Panc1 (cell line): ENCODE results near the gene TEX13D. TPM values are rescaled to one million over a fixed set of nuclear protein-coding genes. Genes with fewer than 3 reads are reported as not detected.

Source experiments
- ATAC-seq: fragments of 200-7000 bp; cut with Tn5 transposase; 2 replicates; pipeline ENCODE4 v1.9.1; 2020; ENCODE audit warnings: mild to moderate bottlenecking, moderate library complexity
- BruUV-seq: library from RNA; stranded (reverse); fragments of 400-500 nt; replicated peaks from 2 replicates; lab custom pipeline; 2021; lab: Mats Ljungman, UMichigan
- CTCF ChIA-PET: fragments of 300-600 bp; sonication (Branson Sonifier 250); formaldehyde crosslinking; loops from one replicate; lab custom pipeline; 2022; ENCODE audit warnings: antibody characterized with exemption; lab: Charles Lee
- POLR2A ChIA-PET: fragments of 300-600 bp; sonication (Branson Sonifier 250); formaldehyde crosslinking; loops from one replicate; lab custom pipeline; 2022; ENCODE audit warnings: antibody characterized with exemption; lab: Charles Lee
- DNase-seq: peaks from one replicate; pipeline ENCODE4 v3.0.0-alpha.2; 2010; ENCODE audit warnings: low read depth, low spot score
- H3K27ac ChIP-seq: 2 replicates; pipeline ENCODE4 v1.5.1; 2011; ENCODE audit warnings: mild to moderate bottlenecking, low read length, inconsistent platforms
- H3K27me3 ChIP-seq: fragments of 200-500 bp; sonication (Bioruptor generic); 2 replicates; pipeline ENCODE4 v1.6.0; 2014; ENCODE audit warnings: low read length, inconsistent platforms; ENCODE audit not compliant: control insufficient read depth, insufficient read depth
- H3K36me3 ChIP-seq: fragments of 200-500 bp; sonication (Bioruptor generic); 2 replicates; pipeline ENCODE4 v1.5.1; 2014; ENCODE audit warnings: inconsistent platforms, mild to moderate bottlenecking, low read length, moderate library complexity; ENCODE audit not compliant: control insufficient read depth, insufficient read depth
- H3K4me1 ChIP-seq: 2 replicates; pipeline ENCODE4 v1.5.1; 2011; ENCODE audit warnings: inconsistent platforms, mild to moderate bottlenecking, low read length, moderate library complexity; ENCODE audit not compliant: control insufficient read depth, insufficient read depth
- H3K4me3 ChIP-seq, 2 experiments: 2 replicates each; pipeline ENCODE4 v1.5.1; 2011 to 2012; ENCODE audit warnings: low read depth in 2 of 2, low read length in 2 of 2, mild to moderate bottlenecking in 2 of 2, inconsistent platforms in 1 of 2, moderate library complexity in 1 of 2
- H3K9me3 ChIP-seq: fragments of 200-500 bp; sonication (Bioruptor generic); 2 replicates; pipeline ENCODE4 v1.5.1; 2014; ENCODE audit warnings: low read depth, mild to moderate bottlenecking, inconsistent platforms, low read length, moderate library complexity; ENCODE audit not compliant: control insufficient read depth, insufficient read depth
- POLR2AphosphoS5 ChIP-seq: IDR thresholded peaks from 2 replicates; pipeline ENCODE4 v1.6.1; 2012; ENCODE audit warnings: mild to moderate bottlenecking, low read depth, low read length, moderate library complexity
- SIN3A ChIP-seq: IDR thresholded peaks from 2 replicates; pipeline ENCODE4 v1.6.1; 2012; ENCODE audit warnings: low read depth, mild to moderate bottlenecking, low read length, moderate library complexity, borderline replicate concordance; ENCODE audit not compliant: insufficient read depth
- TCF7L2 ChIP-seq: IDR thresholded peaks from 2 replicates; pipeline ENCODE4 v1.6.1; 2011; ENCODE audit warnings: mild to moderate bottlenecking, low read depth, low read length, inconsistent platforms
- in situ Hi-C: cut with HindIII; loops from 2 replicates; pipeline ENCODE4 v1.10.0; 2016; ENCODE audit warnings: low sequenced_read_pairs, low pct_unique_long_range_greater_than_20kb
- intact Hi-C: fragments of 100-400 bp; cut with micrococcal nuclease; formaldehyde crosslinking; loops from one replicate; pipeline ENCODE4 v1.10.0; 2022; ENCODE audit not compliant: unreplicated experiment
- total RNA-seq: library from RNA; stranded (reverse); gene quantifications from one replicate; pipeline ENCODE4 v1.2.1, GENCODE V29; 2021; ENCODE audit not compliant: unreplicated experiment
- TF ChIP-seq, protein P1 (sequence below), 2 experiments: IDR thresholded peaks; 2 replicates each; pipeline ENCODE4 v1.6.1; 2011 to 2012; ENCODE audit warnings: low read depth in 2 of 2, control low read depth in 1 of 2, low read length in 1 of 2, mild to moderate bottlenecking in 1 of 2, moderate library complexity in 1 of 2; ENCODE audit not compliant: insufficient read depth in 1 of 2
- TF ChIP-seq, protein P2 (sequence below): fragments of 450-650 bp; IDR thresholded peaks from 2 replicates; pipeline ENCODE4 v1.5.1; 2017; ENCODE audit warnings: mild to moderate bottlenecking

The TEX13D gene
- total RNA-seq, 1 experiment from 2014 or later = not detected

- Histone ChIP-seq H3K27me3 (no peaks in the 10 kb centered on the region), H3K36me3 (no peaks in the 10 kb centered on the region), H3K4me1 (no peaks in the 10 kb centered on the region), H3K9me3 (no peaks in the 10 kb centered on the region), H3K27ac (no peak overlapping the region), H3K4me3 (no peak overlapping the region)
- CTCF ChIA-PET = no interaction called here
- ATAC-seq (no peak), DNase-seq (no peak)
- TF ChIP-seq, protein P1, sequence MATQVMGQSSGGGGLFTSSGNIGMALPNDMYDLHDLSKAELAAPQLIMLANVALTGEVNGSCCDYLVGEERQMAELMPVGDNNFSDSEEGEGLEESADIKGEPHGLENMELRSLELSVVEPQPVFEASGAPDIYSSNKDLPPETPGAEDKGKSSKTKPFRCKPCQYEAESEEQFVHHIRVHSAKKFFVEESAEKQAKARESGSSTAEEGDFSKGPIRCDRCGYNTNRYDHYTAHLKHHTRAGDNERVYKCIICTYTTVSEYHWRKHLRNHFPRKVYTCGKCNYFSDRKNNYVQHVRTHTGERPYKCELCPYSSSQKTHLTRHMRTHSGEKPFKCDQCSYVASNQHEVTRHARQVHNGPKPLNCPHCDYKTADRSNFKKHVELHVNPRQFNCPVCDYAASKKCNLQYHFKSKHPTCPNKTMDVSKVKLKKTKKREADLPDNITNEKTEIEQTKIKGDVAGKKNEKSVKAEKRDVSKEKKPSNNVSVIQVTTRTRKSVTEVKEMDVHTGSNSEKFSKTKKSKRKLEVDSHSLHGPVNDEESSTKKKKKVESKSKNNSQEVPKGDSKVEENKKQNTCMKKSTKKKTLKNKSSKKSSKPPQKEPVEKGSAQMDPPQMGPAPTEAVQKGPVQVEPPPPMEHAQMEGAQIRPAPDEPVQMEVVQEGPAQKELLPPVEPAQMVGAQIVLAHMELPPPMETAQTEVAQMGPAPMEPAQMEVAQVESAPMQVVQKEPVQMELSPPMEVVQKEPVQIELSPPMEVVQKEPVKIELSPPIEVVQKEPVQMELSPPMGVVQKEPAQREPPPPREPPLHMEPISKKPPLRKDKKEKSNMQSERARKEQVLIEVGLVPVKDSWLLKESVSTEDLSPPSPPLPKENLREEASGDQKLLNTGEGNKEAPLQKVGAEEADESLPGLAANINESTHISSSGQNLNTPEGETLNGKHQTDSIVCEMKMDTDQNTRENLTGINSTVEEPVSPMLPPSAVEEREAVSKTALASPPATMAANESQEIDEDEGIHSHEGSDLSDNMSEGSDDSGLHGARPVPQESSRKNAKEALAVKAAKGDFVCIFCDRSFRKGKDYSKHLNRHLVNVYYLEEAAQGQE (IDR thresholded peaks at IDR 0.05; ENCODE audit: insufficient read depth in 1 of 2, low read depth in 2 of 2, low read length in 1 of 2) = no peak
- no peak for TF ChIP-seq POLR2AphosphoS5
- TF ChIP-seq, protein P2, sequence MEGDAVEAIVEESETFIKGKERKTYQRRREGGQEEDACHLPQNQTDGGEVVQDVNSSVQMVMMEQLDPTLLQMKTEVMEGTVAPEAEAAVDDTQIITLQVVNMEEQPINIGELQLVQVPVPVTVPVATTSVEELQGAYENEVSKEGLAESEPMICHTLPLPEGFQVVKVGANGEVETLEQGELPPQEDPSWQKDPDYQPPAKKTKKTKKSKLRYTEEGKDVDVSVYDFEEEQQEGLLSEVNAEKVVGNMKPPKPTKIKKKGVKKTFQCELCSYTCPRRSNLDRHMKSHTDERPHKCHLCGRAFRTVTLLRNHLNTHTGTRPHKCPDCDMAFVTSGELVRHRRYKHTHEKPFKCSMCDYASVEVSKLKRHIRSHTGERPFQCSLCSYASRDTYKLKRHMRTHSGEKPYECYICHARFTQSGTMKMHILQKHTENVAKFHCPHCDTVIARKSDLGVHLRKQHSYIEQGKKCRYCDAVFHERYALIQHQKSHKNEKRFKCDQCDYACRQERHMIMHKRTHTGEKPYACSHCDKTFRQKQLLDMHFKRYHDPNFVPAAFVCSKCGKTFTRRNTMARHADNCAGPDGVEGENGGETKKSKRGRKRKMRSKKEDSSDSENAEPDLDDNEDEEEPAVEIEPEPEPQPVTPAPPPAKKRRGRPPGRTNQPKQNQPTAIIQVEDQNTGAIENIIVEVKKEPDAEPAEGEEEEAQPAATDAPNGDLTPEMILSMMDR = no peak
- no peak for TF ChIP-seq SIN3A
- TF ChIP-seq TCF7L2 = no peak
- BruUV-seq = no TSS peak
- intact Hi-C loops = no loop called here
- in situ Hi-C loops = no loop called here
- POLR2A ChIA-PET = no interaction called here
Measured at GRCh38 chrX:124373348-124373747, 40.9 kb downstream of the TEX13D start.

GRCh38 chrX:124378643-124379042 is 46.2 kb downstream of the TEX13D start:
- intact Hi-C loops = no loop called here
- DNase-seq (no peak), ATAC-seq (no peak)
- no peak overlapping the region for H3K27ac ChIP-seq
- in situ Hi-C loops = no loop called here
- ChIA-PET POLR2A (no interaction called here), CTCF (no interaction called here)
- no peak for TF ChIP-seq SIN3A
- TF ChIP-seq POLR2AphosphoS5 = no peak
- TF ChIP-seq, protein P1 (IDR thresholded peaks at IDR 0.05; ENCODE audit: insufficient read depth in 1 of 2, low read depth in 2 of 2, low read length in 1 of 2) = no peak
- no peak for TF ChIP-seq TCF7L2
- TF ChIP-seq, protein P2 = no peak
- BruUV-seq = no TSS peak
- no peaks in the 10 kb centered on the region for H3K36me3 ChIP-seq
- no peak overlapping the region for H3K4me3 ChIP-seq
- H3K9me3 ChIP-seq = no peaks in the 10 kb centered on the region
- H3K27me3 ChIP-seq = no peaks in the 10 kb centered on the region
- H3K4me1 ChIP-seq = no peaks in the 10 kb centered on the region
